ENCODE measurements around the gene ADAMTS17.

The ADAMTS17 gene, protein sequence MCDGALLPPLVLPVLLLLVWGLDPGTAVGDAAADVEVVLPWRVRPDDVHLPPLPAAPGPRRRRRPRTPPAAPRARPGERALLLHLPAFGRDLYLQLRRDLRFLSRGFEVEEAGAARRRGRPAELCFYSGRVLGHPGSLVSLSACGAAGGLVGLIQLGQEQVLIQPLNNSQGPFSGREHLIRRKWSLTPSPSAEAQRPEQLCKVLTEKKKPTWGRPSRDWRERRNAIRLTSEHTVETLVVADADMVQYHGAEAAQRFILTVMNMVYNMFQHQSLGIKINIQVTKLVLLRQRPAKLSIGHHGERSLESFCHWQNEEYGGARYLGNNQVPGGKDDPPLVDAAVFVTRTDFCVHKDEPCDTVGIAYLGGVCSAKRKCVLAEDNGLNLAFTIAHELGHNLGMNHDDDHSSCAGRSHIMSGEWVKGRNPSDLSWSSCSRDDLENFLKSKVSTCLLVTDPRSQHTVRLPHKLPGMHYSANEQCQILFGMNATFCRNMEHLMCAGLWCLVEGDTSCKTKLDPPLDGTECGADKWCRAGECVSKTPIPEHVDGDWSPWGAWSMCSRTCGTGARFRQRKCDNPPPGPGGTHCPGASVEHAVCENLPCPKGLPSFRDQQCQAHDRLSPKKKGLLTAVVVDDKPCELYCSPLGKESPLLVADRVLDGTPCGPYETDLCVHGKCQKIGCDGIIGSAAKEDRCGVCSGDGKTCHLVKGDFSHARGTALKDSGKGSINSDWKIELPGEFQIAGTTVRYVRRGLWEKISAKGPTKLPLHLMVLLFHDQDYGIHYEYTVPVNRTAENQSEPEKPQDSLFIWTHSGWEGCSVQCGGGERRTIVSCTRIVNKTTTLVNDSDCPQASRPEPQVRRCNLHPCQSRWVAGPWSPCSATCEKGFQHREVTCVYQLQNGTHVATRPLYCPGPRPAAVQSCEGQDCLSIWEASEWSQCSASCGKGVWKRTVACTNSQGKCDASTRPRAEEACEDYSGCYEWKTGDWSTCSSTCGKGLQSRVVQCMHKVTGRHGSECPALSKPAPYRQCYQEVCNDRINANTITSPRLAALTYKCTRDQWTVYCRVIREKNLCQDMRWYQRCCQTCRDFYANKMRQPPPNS

GRCh38 chr15:100341750-100342560, at the start of gene ADAMTS17:
Gene ADAMTS17 (minus strand): TSS chr15:100341975. CDS start chr15:100341899, 76 bp downstream.
- Mint-ChIP-seq H3K27ac (peak within 1 kb of the TSS; percentile 61), H3K4me3 (peak within 1 kb of the TSS; percentile 72), H3K9me3 (no peaks in the 10 kb centered on the region), H3K27me3 (peaks cover 38% of the 10 kb centered on the region), H3K4me1 (peaks cover 39% of the 10 kb centered on the region), H3K36me3 (peaks cover 2% of the 10 kb centered on the region)
- DNase-seq, result peak; percentile 97
- CTCF ChIA-PET, result interaction anchor here (0.6 to 8.0 kb wide), 9 partner anchors 8 to 531 kb away, joined by 3 to 78 read pairs (median 4); no protein-coding TSS in a partner anchor

DNA sequence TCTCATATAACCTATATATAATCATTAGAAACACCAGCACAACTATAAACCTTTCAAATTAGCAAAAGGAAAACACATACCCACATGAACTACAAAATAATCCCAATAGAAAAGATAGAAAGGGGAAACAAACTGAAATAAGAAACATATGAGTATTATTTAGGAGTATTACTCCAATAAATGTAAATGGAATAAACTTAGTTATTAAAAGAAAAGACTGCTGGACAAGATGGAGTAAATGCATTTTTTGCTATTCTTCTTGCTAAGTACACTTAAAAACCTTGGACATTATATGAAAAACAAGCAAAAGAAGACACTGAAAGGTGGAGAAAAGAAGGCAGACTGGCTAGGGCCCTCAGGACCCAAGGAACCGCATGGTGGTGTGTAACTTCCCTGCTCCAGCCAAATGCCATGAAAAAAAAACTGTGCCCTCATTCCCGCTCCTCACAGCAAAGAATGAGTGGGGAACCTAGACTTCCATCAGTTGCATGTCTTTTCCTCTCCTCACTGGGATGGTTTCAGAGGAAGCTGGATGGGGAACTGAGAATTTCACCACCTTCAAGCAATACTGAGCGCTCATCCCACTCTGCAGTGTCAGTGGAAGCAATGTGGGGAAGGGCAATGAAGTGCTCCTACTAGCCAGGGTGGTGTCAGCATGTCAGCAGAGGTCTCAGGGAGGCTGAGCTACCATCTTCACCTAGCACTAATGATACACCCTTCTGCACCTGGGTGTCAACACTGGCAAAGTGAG, 43.7 kb upstream of the ADAMTS17 start:
- DNase-seq, result no peak
- no peak overlapping the region for H3K4me3 Mint-ChIP-seq
- peaks cover 6% of the 10 kb centered on the region for H3K9me3 Mint-ChIP-seq
- CTCF ChIA-PET, result interaction anchor here (0.7 to 3.0 kb wide), 3 partner anchors 36 to 368 kb away, joined by 3 to 38 read pairs (median 4); no protein-coding TSS in a partner anchor
- no peaks in the 10 kb centered on the region for H3K36me3 Mint-ChIP-seq
- H3K27me3 Mint-ChIP-seq, result peaks cover 4% of the 10 kb centered on the region
- no peaks in the 10 kb centered on the region for H3K4me1 Mint-ChIP-seq
- no peak overlapping the region for H3K27ac Mint-ChIP-seq

GRCh38 chr15:100384108-100384410, 42.3 kb upstream of the ADAMTS17 start:
- Mint-ChIP-seq H3K9me3 (peaks cover 6% of the 10 kb centered on the region), H3K4me1 (no peaks in the 10 kb centered on the region), H3K36me3 (no peaks in the 10 kb centered on the region), H3K27ac (no peak overlapping the region), H3K4me3 (no peak overlapping the region), H3K27me3 (peaks cover 5% of the 10 kb centered on the region)
- no peak for DNase-seq
- CTCF ChIA-PET, result interaction anchor here (0.6 to 3.0 kb wide), 6 partner anchors 9 to 452 kb away, joined by 3 to 38 read pairs (median 4); partner anchors contain the start of gene ADAMTS17

GRCh38 chr15:100383302-100384107, 41.7 kb upstream of the ADAMTS17 start:
- CTCF ChIA-PET, result interaction anchor here (0.6 to 3.0 kb wide), 7 partner anchors 10 to 1161 kb away, joined by 3 to 38 read pairs (median 3); partner anchors contain the start of gene ADAMTS17
- H3K36me3 Mint-ChIP-seq, result no peaks in the 10 kb centered on the region
- peaks cover 8% of the 10 kb centered on the region for H3K27me3 Mint-ChIP-seq
- no peak overlapping the region for H3K4me3 Mint-ChIP-seq
- no peak overlapping the region for H3K27ac Mint-ChIP-seq
- peaks cover 6% of the 10 kb centered on the region for H3K9me3 Mint-ChIP-seq
- peak; percentile 50 for DNase-seq
- H3K4me1 Mint-ChIP-seq, result no peaks in the 10 kb centered on the region

DNA sequence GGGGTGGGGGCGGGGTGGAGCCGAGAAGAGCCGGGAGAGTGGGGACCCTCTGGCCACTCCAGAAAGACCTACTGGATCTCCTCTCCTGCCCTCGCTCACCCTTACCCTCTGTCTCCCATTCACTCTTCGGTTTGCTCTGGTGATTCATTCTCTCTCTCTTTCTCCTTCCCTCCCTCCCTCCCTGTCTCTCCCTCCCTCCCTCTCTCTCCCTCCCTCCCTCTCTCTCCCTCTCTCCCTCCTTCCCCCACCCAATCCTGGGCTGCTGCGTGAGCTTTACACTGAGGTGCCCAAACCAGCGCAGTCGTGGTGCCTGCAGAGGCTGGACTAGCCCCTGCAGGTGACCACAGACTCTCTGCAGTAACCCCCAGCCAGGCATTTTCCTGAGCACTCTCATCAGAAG, 32.2 kb upstream of the ADAMTS17 start:
- Mint-ChIP-seq H3K4me3 (peak overlapping the region; percentile 18), H3K27ac (no peak overlapping the region), H3K4me1 (peaks cover 7% of the 10 kb centered on the region), H3K9me3 (peaks cover 6% of the 10 kb centered on the region), H3K36me3 (no peaks in the 10 kb centered on the region), H3K27me3 (peaks cover 34% of the 10 kb centered on the region)
- DNase-seq, result no peak
- CTCF ChIA-PET, result no interaction called here

GRCh38 chr15:100373120-100373896, 31.5 kb upstream of the ADAMTS17 start:
- peaks cover 7% of the 10 kb centered on the region for H3K4me1 Mint-ChIP-seq
- CTCF ChIA-PET, result no interaction called here
- DNase-seq, result no peak
- H3K27me3 Mint-ChIP-seq, result peaks cover 34% of the 10 kb centered on the region
- H3K4me3 Mint-ChIP-seq, result peak overlapping the region; percentile 5
- H3K27ac Mint-ChIP-seq, result no peak overlapping the region
- peaks cover 6% of the 10 kb centered on the region for H3K9me3 Mint-ChIP-seq
- H3K36me3 Mint-ChIP-seq, result no peaks in the 10 kb centered on the region

DNA sequence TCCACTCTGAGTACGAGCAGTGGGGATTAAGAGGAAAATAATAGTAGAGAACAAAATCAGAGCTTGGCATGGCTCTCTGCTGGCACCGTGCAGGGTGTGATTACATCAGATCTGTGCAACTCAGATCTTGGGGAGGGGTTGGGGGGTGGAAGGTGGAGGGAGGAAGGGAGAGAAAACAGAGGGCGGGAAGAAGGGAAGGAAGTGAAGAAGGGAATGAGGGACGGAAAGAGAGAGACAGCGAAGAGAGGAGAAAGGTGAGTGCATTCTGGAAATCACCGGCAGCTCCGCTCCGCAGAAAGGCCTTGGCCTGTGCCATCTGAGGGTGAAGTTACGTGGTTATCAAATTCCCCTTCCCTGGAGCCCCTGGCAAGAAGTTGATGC, 31.0 kb upstream of the ADAMTS17 start:
- DNase-seq, result no peak
- Mint-ChIP-seq H3K4me1 (peaks cover 7% of the 10 kb centered on the region), H3K4me3 (peak overlapping the region; percentile 5), H3K27me3 (peaks cover 34% of the 10 kb centered on the region), H3K9me3 (peaks cover 6% of the 10 kb centered on the region), H3K27ac (no peak overlapping the region), H3K36me3 (no peaks in the 10 kb centered on the region)
- CTCF ChIA-PET, result no interaction called here

DNA sequence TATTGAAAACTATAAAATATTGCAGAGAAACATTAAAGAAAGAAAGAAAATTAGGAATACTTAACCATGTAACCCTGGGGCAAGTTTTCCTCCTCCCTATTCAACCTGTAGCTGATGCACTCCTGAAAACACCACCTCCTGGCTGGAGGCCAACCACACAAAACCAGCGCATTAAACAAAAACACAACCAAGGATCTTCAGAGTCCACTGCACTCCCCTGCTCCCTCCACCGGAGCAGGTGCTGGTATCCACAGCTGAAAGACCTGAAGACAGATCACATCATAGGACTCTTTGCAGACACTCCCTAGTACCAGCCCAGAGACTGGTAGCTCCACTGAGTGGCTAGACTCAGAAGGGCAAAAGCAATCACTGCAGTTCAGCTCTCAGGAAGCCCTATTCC, 13.6 kb upstream of the ADAMTS17 start:
- CTCF ChIA-PET, result no interaction called here

GRCh38 chr15:100353449-100353848, 11.7 kb upstream of the ADAMTS17 start:
- Mint-ChIP-seq H3K27me3 (peaks cover 26% of the 10 kb centered on the region), H3K9me3 (peaks cover under 1% of the 10 kb centered on the region), H3K4me1 (peaks cover 15% of the 10 kb centered on the region), H3K36me3 (no peaks in the 10 kb centered on the region), H3K27ac (no peak overlapping the region), H3K4me3 (no peak overlapping the region)
- no peak for DNase-seq
- CTCF ChIA-PET, result no interaction called here

More for the DNA sequence above, 13.6 kb upstream of the ADAMTS17 start:
- Mint-ChIP-seq H3K27me3 (peaks cover 35% of the 10 kb centered on the region), H3K4me3 (no peak overlapping the region), H3K9me3 (peaks cover 1% of the 10 kb centered on the region), H3K36me3 (no peaks in the 10 kb centered on the region), H3K4me1 (peaks cover 4% of the 10 kb centered on the region), H3K27ac (no peak overlapping the region)
- no peak for DNase-seq

DNA sequence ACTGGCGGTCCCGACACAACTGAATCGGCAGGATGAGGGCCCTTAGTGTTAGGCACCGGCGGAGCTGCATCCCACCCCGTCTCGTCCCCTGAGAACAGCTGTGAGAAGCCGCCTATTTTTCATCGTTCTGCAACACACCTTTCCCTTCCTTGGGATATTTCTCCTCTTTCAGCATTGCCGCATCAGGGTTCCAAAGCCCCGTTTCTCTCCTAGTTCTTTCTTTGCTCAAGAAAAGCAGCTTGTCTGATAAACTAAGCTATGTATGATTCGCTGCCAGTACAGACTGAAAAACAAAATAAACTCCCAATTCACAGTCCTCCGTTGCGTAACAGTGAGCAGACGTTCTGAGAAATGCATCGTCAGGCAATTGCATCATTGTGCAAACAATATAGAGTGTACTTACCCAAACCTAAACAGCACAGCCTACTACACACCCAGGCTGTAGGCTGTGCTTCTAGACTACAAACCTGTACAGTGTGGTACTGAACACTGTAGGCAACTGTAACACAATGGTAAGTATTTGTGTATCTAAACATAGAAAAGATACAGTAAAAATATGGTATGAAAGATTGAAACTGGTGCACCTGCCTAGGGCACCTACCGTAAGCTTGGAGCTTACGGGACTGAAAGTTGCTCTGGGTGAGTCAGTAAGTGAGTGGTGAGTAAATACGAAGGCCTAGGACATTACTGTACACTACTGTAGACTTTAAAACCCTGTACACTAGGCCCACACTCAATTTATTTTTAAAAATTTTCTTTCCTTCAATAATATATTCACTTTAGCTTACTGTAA, 8.9 kb upstream of the ADAMTS17 start:
- peak overlapping the region; percentile 83 for H3K27ac Mint-ChIP-seq

More for the DNA sequence above, 8.9 kb upstream of the ADAMTS17 start:
- peaks cover 19% of the 10 kb centered on the region for H3K4me1 Mint-ChIP-seq
- H3K9me3 Mint-ChIP-seq, result no peaks in the 10 kb centered on the region
- H3K27me3 Mint-ChIP-seq, result peaks cover 17% of the 10 kb centered on the region
- H3K36me3 Mint-ChIP-seq, result no peaks in the 10 kb centered on the region
- CTCF ChIA-PET, result interaction anchor here (0.7 to 5.9 kb wide), 46 partner anchors 8 to 738 kb away, joined by 3 to 78 read pairs (median 5); partner anchors contain the start of genes ADAMTS17, ASB7 and LINS1
- peak overlapping the region; percentile 88 for H3K4me3 Mint-ChIP-seq
- no peak for DNase-seq

Measured in activated naive CD4-positive, alpha-beta T cell treated with anti-CD3 and anti-CD28 coated beads, Interleukin-2, amount 10 ng/mL, durations not matched to agents 7 days and 5 days (primary cell).